Measurements from ENCODE around the gene NRDE2. TPM values are rescaled to one million over a fixed set of nuclear protein-coding genes. Genes with fewer than 3 reads are reported as not detected.

NRDE2 gene
- total RNA-seq, 1 experiment from 2014 or later = 12.1 TPM

GRCh38 chr14:90272523-90272922, 59.2 kb downstream of the NRDE2 start:
- ChIA-PET POLR2A (no interaction called here), CTCF (no interaction called here)
- Mint-ChIP-seq H3K27ac (no peak overlapping the region), H3K27me3 (ENCODE audit: low read depth) (no peaks in the 10 kb centered on the region), H3K4me3 (no peak overlapping the region), H3K9me3 (no peaks in the 10 kb centered on the region), H3K36me3 (peaks cover 56% of the 10 kb centered on the region), H3K4me1 (0 out of 2 replicates have a peak, but pooled peaks cover 2% of the 10 kb centered on the region)
- DNase-seq (ENCODE audit: low spot score) (no peak), ATAC-seq (no peak)
- TF ChIP-seq ESRRA (CRISPR knock-in tag; IDR thresholded peaks at IDR 0.05; ENCODE audit: borderline replicate concordance) (no peak), FOXK1 (CRISPR knock-in tag; IDR thresholded peaks at IDR 0.05) (no peak), TEAD1 (CRISPR knock-in tag; IDR thresholded peaks at IDR 0.05) (no peak), ATF3 (CRISPR knock-in tag; conservative IDR thresholded peaks at IDR 0.05) (no peak), NFE2L1 (CRISPR knock-in tag; IDR thresholded peaks at IDR 0.05) (no peak), ZNF425 (CRISPR knock-in tag; conservative IDR thresholded peaks at IDR 0.05) (no peak), JAZF1 (CRISPR knock-in tag; IDR thresholded peaks at IDR 0.05) (no peak), ZNF138 (CRISPR knock-in tag; conservative IDR thresholded peaks at IDR 0.05) (no peak), NFATC4 (CRISPR knock-in tag; IDR thresholded peaks at IDR 0.05) (no peak), NR3C1 (CRISPR knock-in tag; conservative IDR thresholded peaks at IDR 0.05; ENCODE audit: low read depth) (no peak), ATF2 (CRISPR knock-in tag; IDR thresholded peaks at IDR 0.05; ENCODE audit: borderline replicate concordance, low read depth) (no peak)

GRCh38 chr14:90268420-90268819, 63.3 kb downstream of the NRDE2 start:
- H3K9me3 Mint-ChIP-seq = no peaks in the 10 kb centered on the region
- TF ChIP-seq ZMAT4 (CRISPR knock-in tag; IDR thresholded peaks at IDR 0.05) (no peak), PREB (CRISPR knock-in tag; IDR thresholded peaks at IDR 0.05; ENCODE audit: borderline replicate concordance) (no peak), TP53 (CRISPR knock-in tag; IDR thresholded peaks at IDR 0.05) (no peak), GRHL2 (CRISPR knock-in tag; IDR thresholded peaks at IDR 0.05; ENCODE audit: insufficient replicate concordance, severe bottlenecking) (no peak), PRRX2 (CRISPR knock-in tag; IDR thresholded peaks at IDR 0.05) (no peak), ZNF512 (CRISPR knock-in tag; IDR thresholded peaks at IDR 0.05; ENCODE audit: borderline replicate concordance) (no peak)
- ChIA-PET POLR2A (no interaction called here), CTCF (interaction anchor here (1.1 kb wide), 1 partner anchor 9 kb away, joined by 4 read pairs; no protein-coding TSS in a partner anchor)
- no peaks in the 10 kb centered on the region for H3K4me1 Mint-ChIP-seq
- no peaks in the 10 kb centered on the region for H3K27me3 Mint-ChIP-seq (ENCODE audit: low read depth)
- H3K36me3 Mint-ChIP-seq = peaks cover 87% of the 10 kb centered on the region
- no peak overlapping the region for H3K27ac Mint-ChIP-seq
- no peak overlapping the region for H3K4me3 Mint-ChIP-seq
- ATAC-seq (no peak), DNase-seq (ENCODE audit: low spot score) (no peak)
